ENCODE measurements around the gene SIRT2.
"Not testable (repeated sequence)": the region's sequence is repeated elsewhere in the genome, so short reads cannot be mapped to it uniquely, and the experiment has no call there.

SIRT2 gene

DNA sequence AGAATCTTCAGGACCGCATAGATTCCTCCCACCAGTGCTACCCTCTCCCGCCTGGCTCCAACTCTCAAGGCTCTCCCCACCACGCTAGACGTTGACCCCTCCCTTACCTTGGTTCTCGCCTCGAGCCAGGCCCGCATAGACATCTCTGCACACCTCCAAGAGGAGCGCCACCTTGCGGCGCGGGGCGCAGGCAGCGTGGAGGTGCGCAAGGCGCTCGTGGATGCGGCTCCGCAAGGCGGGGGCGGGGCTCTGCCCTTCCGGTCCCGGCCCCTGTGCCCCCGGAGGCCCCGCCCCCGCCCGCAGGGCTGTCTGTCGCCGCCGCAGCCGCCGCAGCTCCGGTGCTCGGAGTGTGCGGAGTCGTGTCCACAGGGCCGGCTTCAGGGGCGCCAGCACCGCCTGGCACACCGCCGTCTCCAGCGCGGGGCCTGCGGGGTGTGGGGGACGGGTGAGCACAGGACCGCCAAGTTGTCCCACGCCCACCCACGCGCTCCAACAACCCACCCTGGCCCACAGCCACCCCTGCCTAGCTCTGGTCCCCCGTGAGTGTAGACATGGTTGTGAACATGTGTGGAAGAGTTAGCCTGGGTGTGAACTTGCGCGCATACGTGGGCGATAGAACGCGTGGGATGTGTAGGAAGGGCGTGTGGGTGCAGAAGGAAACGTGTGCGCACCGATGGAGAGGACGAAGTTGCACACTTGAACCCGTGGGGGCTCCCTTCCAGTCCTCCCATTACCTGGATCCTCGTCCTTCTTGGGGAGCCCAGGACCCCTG is 29.4 kb downstream of the SIRT2 start:
- Histone ChIP-seq H3K9ac (ENCODE audit: insufficient read length) (no peak overlapping the region), H3K36me3 (ENCODE audit: insufficient read depth, low read length) (no peaks in the 10 kb centered on the region), H3K4me3 (no peak overlapping the region), H3K27ac (no peak overlapping the region), H3K9me3 (ENCODE audit: low read depth, low read length) (no peaks in the 10 kb centered on the region)
- no peak for TF ChIP-seq FOXP2 (optimal IDR thresholded peaks at IDR 0.05; ENCODE audit: control extremely low read depth, extremely low read length, insufficient read depth)
- peak; percentile 30; the same call in 1 of the 2 replicates for TF ChIP-seq POLR2AphosphoS5 (IDR thresholded peaks at IDR 0.05; ENCODE audit: borderline replicate concordance, low read depth, low read length)
- no peak for DNase-seq (ENCODE audit: low read depth, low spot score)

DNA sequence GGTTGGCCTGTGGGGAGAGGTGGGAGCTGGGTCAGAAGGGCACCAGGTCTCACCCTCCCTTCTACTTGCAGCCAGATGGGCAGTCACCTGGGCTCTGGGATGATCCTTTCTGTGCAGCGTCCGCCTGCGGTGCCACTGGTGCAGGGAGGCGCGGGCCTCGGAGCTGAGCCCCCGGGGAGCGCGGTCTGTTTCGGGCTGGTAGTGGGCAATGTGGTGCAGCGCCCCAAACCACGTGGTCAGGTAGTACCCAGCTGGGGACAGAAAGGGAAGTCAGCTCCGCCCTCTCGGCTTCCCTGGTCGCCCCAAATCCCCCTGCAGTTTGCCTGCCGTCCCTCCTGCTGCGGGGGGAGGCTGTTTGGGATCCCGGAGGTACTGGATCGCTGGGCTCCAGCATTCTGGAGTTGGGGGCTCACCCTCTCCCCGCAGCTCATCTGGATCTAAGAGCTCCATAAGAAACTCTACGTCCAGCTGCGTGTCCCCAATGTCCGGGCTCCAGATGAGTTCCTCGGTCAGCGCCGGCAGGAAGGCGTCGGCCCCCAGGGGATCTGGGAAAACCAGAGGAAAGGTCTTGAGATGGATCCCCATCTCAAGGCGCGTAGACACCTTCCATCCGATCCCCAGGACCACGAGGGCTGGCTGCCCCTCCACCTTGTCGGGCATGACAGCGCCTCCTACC is 30.1 kb downstream of the SIRT2 start:
- DNase-seq (ENCODE audit: low read depth, low spot score), result no peak
- Histone ChIP-seq H3K9ac (ENCODE audit: insufficient read length) (no peak overlapping the region), H3K27ac (no peak overlapping the region), H3K9me3 (ENCODE audit: low read depth, low read length) (no peaks in the 10 kb centered on the region), H3K4me3 (no peak overlapping the region), H3K36me3 (ENCODE audit: insufficient read depth, low read length) (no peaks in the 10 kb centered on the region)
- TF ChIP-seq FOXP2 (optimal IDR thresholded peaks at IDR 0.05; ENCODE audit: control extremely low read depth, extremely low read length, insufficient read depth) (no peak), EZH2 (IDR thresholded peaks at IDR 0.05) (no peak), POLR2AphosphoS5 (IDR thresholded peaks at IDR 0.05; ENCODE audit: borderline replicate concordance, low read depth, low read length) (no peak)

DNA sequence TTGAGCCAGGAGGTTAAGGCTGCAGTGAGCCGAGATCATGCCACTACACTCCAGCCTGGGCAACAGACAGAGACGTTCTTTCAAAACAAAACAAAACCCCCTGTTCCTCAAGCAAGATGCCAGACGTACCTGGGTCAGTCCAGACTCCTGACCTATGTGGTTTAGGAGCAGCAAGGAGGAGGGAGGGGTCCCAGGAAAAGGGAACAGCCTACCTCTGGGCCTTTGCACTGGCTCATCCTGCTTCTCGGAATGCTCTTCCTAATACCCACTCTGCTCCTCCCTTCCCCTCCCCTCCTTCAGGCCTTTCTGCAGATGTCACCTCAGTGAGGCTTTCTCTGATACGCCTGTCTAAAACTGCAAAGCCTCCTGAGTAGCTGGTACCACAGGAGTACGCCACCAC is 30.9 kb downstream of the SIRT2 start:
- Histone ChIP-seq H3K27ac (no peak overlapping the region), H3K9me3 (ENCODE audit: low read depth, low read length) (no peaks in the 10 kb centered on the region), H3K36me3 (ENCODE audit: insufficient read depth, low read length) (no peaks in the 10 kb centered on the region), H3K9ac (ENCODE audit: insufficient read length) (no peak overlapping the region), H3K4me3 (no peak overlapping the region)
- TF ChIP-seq EZH2 (IDR thresholded peaks at IDR 0.05) (no peak), FOXP2 (optimal IDR thresholded peaks at IDR 0.05; ENCODE audit: control extremely low read depth, extremely low read length, insufficient read depth) (no peak), POLR2AphosphoS5 (IDR thresholded peaks at IDR 0.05; ENCODE audit: borderline replicate concordance, low read depth, low read length) (no peak)
- no peak for DNase-seq (ENCODE audit: low read depth, low spot score)

DNA sequence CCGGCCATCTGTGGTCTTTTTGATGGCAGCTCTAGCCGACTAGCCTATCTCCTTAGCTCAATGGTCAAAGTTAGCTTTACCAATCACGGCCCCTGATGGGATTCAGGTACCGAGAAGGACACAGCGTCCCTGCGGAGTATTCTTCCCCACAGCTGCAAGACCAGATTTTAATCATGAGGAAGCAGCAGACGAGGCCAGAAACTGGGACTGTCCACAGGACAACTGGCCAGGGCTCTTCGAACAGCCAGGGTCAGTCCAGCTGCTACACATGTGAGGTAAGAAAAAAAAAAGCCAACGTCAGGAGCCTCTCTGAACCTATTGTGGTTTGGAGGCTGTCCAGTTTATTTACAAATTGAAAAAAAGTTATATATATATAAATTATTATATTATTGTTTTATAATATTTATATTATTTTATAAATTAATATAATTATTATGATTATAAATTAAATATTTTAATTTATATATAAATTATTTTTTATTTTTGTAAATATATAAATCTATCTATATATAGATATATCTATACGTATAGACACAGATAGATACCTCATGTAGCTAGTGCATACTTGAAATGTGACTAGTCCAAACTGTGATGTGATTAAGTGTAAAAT is 32.1 kb downstream of the SIRT2 start:
- H3K27ac ChIP-seq, result no peak overlapping the region
- H3K9ac ChIP-seq (ENCODE audit: insufficient read length), result no peak overlapping the region
- DNase-seq (ENCODE audit: low read depth, low spot score), result no peak
- H3K36me3 ChIP-seq (ENCODE audit: insufficient read depth, low read length), result no peaks in the 10 kb centered on the region
- TF ChIP-seq FOXP2 (optimal IDR thresholded peaks at IDR 0.05; ENCODE audit: control extremely low read depth, extremely low read length, insufficient read depth) (no peak), EZH2 (IDR thresholded peaks at IDR 0.05) (no peak), POLR2AphosphoS5 (IDR thresholded peaks at IDR 0.05; ENCODE audit: borderline replicate concordance, low read depth, low read length) (no peak)
- no peak overlapping the region for H3K4me3 ChIP-seq
- no peaks in the 10 kb centered on the region for H3K9me3 ChIP-seq (ENCODE audit: low read depth, low read length)

DNA sequence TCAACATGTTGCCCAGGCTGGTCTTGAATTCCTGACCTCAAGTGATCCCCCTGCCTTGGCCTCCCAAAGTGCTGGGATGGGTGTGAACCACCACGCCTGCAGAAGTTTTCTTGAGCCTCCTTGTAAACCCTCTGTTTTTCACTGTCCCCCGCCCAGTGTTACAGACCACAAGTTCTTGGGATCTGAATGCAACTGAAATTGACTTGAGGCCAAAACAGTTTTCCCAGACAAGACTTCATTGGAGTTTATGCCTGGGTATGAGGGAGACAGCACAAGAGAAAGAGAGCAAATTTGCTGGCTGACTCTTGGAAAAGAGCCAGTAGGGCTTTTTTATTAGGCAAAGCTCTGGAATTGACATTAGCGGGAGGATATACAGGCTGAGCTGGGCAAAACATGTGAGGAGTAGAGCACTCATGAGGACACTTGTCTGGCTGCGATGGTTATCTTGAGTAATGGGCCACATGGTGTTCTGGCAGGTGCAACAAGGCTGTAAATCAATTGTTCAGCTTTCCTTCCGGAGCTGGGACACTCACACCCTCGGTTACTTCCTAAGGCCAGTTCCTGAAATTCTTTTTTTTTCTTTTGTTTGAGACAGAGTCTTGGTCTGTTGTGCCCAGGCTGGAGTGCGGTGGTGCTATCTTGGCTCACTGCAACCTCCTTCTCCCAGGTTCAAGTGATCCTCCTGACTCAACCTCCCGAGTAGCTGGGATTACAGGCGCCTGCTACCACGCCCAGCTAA is 36.9 kb downstream of the SIRT2 start:
- DNase-seq (ENCODE audit: low read depth, low spot score), result no peak
- Histone ChIP-seq H3K36me3 (ENCODE audit: insufficient read depth, low read length) (no peaks in the 10 kb centered on the region), H3K9ac (ENCODE audit: insufficient read length) (no peak overlapping the region), H3K4me3 (no peak overlapping the region), H3K9me3 (ENCODE audit: low read depth, low read length) (no peaks in the 10 kb centered on the region), H3K27ac (peak overlapping the region; percentile 64)
- no peak for TF ChIP-seq FOXP2 (optimal IDR thresholded peaks at IDR 0.05; ENCODE audit: control extremely low read depth, extremely low read length, insufficient read depth)
- no peak for TF ChIP-seq EZH2 (IDR thresholded peaks at IDR 0.05)
- TF ChIP-seq POLR2AphosphoS5 (IDR thresholded peaks at IDR 0.05; ENCODE audit: borderline replicate concordance, low read depth, low read length), result no peak

DNA sequence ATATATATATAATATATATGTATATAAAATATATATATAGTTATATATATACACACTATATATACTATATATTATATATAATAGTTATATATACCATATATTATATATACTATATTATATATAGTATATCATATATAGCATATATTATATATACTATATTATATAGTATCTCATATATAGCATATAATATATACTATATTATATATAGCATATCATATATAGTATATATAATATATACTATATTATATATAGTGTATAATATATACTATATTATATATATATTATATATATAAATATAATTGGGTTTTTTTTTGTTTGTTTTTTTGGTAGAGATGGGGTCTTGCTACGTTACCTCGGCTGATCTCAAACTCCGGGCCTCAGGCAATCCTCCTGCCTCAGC is 38.0 kb downstream of the SIRT2 start:
- no peak for DNase-seq (ENCODE audit: low read depth, low spot score)
- Histone ChIP-seq H3K27ac (no peak overlapping the region), H3K36me3 (ENCODE audit: insufficient read depth, low read length) (no peaks in the 10 kb centered on the region), H3K9ac (ENCODE audit: insufficient read length) (no peak overlapping the region), H3K9me3 (ENCODE audit: low read depth, low read length) (no peaks in the 10 kb centered on the region), H3K4me3 (no peak overlapping the region)
- TF ChIP-seq POLR2AphosphoS5 (IDR thresholded peaks at IDR 0.05; ENCODE audit: borderline replicate concordance, low read depth, low read length) (no peak), FOXP2 (optimal IDR thresholded peaks at IDR 0.05; ENCODE audit: control extremely low read depth, extremely low read length, insufficient read depth) (no peak), EZH2 (IDR thresholded peaks at IDR 0.05) (no peak)

DNA sequence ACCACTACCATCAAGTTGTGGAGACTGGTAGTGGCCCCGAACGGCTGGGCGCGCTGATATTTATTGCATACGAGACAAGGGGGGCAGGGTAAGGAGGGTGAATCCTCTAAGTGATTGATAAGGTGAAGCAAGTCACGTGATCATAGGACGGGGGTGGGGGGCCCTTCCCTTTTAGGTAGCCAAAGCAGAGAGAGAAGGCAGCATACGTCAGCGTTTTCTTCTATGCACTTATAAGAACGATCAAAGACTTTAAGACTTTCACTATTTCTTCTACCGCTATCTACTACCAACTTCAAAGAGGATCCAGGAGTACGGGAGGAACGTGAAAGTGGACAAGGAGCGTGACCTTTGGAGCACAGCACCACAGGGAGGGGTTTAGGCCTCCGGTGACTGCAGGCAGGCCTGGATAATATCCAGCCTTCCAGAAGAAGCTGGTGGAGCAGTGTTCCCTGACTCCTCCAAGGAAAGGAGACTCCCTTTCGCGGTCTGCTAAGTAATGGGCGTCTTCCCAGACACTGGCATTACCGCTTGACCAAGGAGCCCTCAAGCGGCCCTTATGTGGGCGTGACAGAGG is 39.7 kb downstream of the SIRT2 start:
- not testable (repeated sequence) for H3K4me3 ChIP-seq; H3K36me3 ChIP-seq (ENCODE audit: insufficient read depth, low read length); H3K9ac ChIP-seq (ENCODE audit: insufficient read length); DNase-seq (ENCODE audit: low read depth, low spot score); H3K9me3 ChIP-seq (ENCODE audit: low read depth, low read length); H3K27ac ChIP-seq

DNA sequence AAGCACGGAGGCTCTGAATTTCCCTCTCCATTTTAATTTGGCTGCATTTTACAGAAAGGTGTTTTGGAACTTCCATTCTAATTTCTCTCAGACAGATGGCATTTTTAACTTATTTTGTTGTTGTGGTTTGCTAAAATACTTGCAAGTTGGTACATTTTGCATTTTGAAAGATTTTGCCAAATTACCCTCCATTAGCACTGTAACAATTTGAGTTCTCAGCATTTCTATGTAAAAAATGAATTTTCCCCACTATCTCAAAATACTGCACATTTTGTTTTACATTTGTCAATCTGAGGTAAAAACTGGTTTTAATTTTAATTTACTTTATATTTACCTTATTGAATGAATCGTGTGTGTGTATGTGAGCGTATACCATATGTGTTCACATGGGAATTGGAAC is 42.6 kb downstream of the SIRT2 start:
- TF ChIP-seq EZH2 (IDR thresholded peaks at IDR 0.05) (no peak), POLR2AphosphoS5 (IDR thresholded peaks at IDR 0.05; ENCODE audit: borderline replicate concordance, low read depth, low read length) (no peak), FOXP2 (optimal IDR thresholded peaks at IDR 0.05; ENCODE audit: control extremely low read depth, extremely low read length, insufficient read depth) (no peak)
- H3K4me3 ChIP-seq, result no peak overlapping the region
- H3K27ac ChIP-seq, result no peak overlapping the region
- DNase-seq (ENCODE audit: low read depth, low spot score), result no peak
- H3K9me3 ChIP-seq (ENCODE audit: low read depth, low read length), result no peaks in the 10 kb centered on the region
- H3K9ac ChIP-seq (ENCODE audit: insufficient read length), result no peak overlapping the region
- H3K36me3 ChIP-seq (ENCODE audit: insufficient read depth, low read length), result no peaks in the 10 kb centered on the region

DNA sequence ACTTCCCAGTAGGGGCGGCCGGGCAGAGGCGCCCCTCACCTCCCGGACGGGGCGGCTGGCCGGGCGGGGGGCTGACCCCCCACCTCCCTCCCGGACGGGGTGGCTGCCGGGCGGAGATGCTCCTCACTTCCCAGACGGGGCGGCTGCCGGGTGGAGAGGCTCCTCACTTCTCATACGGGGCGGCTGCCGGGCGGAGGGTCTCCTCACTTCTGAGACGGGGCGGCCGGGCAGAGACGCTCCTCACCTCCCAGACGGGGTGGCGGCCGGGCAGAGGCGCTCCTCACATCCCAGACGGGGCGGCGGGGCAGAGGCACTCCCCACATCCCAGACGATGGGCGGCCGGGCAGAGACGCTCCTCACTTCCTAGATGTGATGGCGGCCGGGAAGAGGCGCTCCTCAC is 43.7 kb downstream of the SIRT2 start:
- not testable (repeated sequence) for H3K36me3 ChIP-seq (ENCODE audit: insufficient read depth, low read length); H3K9me3 ChIP-seq (ENCODE audit: low read depth, low read length); H3K27ac ChIP-seq; H3K9ac ChIP-seq (ENCODE audit: insufficient read length); DNase-seq (ENCODE audit: low read depth, low spot score); H3K4me3 ChIP-seq

DNA sequence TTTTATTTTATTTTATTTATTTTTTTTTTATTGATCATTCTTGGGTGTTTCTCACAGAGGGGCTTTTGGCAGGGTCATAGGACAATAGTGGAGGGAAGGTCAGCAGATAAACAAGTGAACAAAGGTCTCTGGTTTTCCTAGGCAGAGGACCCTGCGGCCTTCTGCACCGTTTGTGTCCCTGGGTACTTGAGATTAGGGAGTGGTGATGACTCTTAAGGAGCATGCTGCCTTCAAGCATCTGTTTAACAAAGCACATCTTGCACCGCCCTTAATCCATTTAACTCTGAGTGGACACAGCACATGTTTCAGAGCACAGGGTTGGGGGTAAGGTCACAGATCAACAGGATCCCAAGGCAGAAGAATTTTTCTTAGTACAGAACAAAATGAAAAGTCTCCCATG is 44.5 kb downstream of the SIRT2 start:
- H3K9me3 ChIP-seq (ENCODE audit: low read depth, low read length); H3K4me3 ChIP-seq; DNase-seq (ENCODE audit: low read depth, low spot score): not testable (repeated sequence)

More for the DNA sequence above, 44.5 kb downstream of the SIRT2 start:
- not testable (repeated sequence) for H3K36me3 ChIP-seq (ENCODE audit: insufficient read depth, low read length); H3K9ac ChIP-seq (ENCODE audit: insufficient read length); H3K27ac ChIP-seq

All from SK-N-MC (cell line).